Left lobe of liver (tissue), 2 donors: ENCODE measurements around the gene KLK8. TPM values are rescaled to one million over a fixed set of nuclear protein-coding genes. Genes with fewer than 3 reads are reported as not detected.

Experiments used
- ATAC-seq: fragments of 200-7000 bp; cut with Tn5 transposase; one replicate; pipeline ENCODE4 v1.9.1; 2020; ENCODE audit warnings: mild to moderate bottlenecking, moderate library complexity
- DNase-seq: peaks from one replicate; pipeline ENCODE4 v3.0.0-alpha.2; 2020; ENCODE audit warnings: low spot score
- total RNA-seq: library from RNA; stranded (reverse); gene quantifications from one replicate; pipeline ENCODE4 v1.2.1, GENCODE V29; 2021
- donor health status: DM: no; HTN: no; CAD: no; lungs with moderate emphysema.
- donor health status: DM: no; HTN: yes; CAD: no.

KLK8 gene
- total RNA-seq, 1 donor from 2014 or later, result not detected

DNA sequence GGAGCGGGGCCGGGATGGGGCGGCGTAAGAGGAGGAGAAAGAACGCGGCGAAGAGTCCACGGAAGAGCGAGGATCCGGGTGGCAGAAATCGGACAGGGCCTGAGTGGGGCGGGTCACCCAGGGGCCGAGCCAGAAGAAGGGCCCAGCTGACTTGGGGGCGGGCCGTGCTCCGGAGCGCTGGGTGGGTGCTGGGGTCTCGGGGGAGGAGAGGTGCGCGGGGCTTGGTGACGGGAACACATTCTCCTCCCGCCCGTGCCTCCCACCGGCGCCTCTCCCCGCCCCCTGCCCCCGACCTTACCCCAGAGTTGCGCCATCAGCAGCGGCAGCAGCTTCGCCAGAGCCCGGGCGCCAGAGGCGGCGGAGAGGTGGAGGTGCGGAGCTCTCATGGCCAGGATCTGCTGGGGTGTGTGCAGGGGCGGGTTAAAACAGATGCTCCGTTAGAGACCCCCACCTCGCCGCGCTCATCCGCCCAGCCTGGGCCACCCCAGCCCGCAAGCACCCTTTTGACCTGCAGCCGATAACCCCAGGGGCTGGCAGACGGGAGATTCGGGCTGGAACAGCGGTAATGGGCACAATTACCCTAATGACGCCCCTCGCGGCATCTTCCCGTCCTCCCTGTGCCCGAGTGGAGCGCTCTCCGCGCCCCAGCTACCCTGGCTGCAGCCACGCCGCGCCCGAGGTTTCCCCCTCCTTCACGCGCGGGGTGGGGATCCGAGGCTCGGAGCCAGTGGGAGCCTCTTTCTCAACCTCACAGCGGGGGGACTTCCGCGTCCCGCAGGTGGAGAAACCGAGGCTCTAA is 17.5 kb upstream of the KLK8 start:
- peak; percentile 37 for ATAC-seq
- DNase-seq, result no peak

DNA sequence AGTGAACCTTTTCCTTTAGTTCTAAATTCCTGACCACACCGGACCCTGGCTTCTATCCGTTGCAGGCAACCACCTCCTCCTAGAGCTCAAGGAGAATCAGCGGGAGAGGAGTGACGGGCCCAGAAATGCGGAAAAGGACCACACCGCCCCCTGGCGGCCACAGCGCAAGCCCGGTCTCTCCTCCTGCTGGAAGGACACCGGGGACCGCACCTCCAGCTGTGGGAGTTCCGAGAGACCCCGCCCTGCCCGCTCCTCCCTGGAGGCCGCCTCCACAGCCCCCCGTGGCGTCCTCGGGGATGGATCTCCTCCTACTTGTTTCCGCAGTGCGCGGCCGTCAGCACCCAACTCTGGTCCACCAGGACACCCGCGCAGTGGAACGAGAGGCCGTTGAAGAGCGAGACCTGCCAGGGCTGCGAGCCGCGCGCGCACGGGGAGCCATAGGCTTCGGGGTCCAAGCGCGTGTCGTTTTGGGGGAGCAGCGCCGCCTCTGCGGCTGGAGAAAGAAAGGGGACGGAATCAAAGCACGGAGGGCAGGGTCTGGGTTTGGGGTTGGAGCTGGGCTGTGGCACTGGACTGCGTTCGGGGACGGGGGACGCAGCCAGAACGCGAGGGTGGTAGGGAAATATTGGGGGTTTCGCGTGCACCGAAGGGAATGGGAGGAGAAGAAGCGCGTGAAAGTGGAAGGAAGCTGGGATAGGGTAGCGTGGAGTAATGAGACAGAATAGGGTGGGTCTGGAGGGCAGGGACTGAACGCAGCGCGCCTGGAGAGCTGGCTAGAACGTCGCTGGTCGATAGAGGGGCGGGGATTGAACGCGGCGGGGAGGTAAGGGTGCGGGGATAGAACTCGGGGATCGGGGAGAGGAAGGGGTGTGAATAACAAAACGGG is 15.6 kb upstream of the KLK8 start:
- DNase-seq, result peak; percentile 55
- ATAC-seq, result peak; percentile 69

DNA sequence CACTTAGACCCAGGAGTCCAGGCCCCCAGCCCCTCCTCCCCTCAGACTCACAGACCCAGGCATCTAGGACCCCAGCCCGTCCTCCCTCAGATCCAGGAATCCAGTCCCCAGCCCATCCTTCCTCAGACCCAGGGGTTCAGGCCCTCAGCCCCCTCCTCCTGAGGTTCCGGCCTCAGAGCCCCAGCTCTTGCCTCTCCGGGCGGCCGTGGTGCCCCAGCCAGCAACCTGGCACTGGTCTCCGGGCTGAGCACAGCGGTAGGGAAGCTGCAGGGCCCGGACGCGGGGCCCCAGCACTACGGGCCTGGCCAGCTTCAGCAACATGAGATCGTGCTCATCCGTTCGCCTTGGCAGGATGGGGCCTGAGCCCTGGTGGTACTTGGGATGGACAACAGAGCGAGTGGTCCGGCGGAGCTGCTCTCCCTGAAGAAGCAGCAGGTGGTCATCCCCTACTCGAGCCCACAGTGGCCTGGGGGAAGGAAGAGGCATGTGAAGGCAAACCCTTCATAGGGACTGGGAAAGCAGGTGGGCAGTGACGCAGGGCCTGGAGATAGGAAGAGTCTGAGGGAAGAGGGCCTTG is 14.4 kb upstream of the KLK8 start:
- no peak for DNase-seq
- ATAC-seq, result no peak

DNA sequence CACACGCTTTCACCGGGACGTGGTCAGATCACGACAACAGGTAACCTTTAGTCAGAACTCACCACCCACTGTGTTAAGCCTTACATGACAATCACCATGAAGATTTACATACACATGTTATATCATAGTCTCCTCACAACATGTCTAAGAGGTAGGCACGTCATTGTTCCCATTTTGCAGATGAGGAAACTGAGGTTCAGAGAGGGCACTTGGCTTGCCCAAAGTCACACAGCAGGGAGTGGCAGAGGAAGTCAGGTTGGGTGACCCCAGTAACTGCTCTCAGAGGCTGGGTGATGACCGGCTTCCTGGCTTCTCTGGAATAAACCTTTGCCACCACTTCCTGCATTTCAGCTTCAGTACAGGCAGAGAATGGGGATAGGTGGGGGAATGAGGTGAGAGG is 12.8 kb upstream of the KLK8 start:
- DNase-seq (no peak), ATAC-seq (no peak)

DNA sequence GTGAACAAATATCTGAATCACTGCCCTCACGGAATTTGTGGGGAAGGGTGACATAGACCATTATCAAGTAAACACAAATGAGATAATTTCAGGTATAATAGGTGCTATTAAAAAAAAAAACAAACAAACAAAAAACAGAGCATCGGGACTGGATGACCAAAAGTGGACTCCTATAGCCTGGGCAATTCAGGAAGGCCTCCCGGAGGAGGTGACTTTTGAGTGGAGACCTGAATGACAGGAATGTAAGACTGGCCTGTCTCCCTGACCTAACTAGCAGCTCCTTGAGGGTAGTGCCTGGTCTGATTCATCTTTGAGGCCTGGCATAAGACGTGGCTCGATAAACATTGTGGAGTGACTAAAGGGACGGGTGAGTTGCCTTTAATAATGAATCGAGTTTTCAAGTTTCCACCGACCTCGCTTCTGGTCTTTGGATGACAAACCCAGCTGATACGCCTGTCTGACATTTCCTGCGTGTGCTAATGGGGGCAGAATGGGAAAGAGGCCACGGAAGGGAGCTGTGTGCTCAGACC is 11.3 kb upstream of the KLK8 start:
- DNase-seq (no peak), ATAC-seq (no peak)

DNA sequence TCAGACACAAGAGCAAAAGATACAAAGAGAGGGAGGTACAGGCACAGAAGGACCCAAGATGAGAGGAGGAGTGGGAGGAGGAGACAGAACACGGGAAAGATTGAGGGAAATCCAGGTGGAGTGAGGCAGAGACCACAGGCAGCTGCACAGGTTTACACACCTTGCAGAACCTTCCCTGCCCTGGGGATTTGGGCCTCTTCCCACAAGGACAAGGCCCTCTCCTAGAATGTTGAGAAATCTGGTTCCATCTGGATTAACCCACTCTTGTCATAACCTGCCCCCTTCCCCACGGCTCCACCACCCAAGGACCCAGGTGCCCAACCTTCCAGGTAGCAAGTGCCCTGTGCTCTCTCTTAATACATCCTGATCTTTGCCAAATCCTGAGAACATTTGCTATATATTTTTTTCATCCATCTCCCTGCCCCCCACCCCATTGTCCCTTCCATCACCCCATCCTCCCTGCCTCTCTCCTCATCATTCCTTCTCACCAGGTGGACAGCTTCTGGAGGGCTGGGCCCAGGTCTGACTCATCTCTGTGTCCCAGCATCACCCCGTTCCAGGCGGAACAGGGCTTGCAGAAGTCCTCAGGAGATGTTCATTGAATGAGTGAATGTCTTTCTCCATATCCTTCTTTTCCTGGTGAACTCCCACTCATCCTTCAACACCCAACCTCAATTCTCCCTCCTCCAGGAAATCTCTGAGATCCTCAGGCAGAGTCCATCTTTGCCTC is 8.8 kb upstream of the KLK8 start:
- no peak for DNase-seq
- ATAC-seq, result no peak

DNA sequence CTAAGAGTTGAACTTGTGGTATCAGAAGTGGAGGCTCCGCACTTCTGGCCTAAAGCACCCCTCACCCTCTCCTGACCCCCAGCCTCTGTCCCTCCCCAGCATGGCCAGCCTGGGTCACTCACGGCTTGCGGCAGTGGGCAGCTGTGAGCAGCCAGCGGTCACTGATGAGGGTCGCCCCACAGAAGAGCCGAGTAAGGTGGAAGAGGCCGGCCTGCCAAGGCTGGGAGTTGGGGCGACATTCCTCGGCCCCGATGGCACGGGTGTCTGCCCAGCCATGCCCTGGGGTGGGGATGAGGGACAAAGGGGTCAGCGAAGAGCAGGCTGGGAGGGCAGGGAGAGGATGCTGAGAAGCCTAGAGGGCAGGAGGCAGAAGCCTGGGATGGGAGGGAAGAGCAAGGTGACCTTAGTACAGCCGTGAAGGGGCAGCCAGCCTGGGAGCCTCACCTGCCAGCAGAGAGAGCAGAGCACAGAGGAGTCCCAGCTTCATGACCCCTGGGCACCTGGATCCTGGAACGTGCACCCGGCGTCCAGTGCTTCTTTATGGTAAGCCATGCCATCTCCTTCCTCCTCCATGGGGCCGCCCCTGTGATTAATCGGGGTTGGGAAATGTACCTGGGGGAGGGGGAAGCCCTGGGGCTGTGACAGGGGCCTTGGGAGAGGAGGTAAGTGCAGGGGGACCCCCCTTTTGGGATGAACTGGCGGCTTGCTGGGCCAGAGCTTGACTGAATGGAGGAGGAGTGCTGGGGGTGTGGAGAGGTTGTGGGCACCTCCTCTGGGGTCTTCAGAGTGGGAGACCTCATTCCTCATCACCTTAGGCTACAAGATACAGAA is 7.9 kb upstream of the KLK8 start:
- DNase-seq, result no peak
- ATAC-seq, result no peak

DNA sequence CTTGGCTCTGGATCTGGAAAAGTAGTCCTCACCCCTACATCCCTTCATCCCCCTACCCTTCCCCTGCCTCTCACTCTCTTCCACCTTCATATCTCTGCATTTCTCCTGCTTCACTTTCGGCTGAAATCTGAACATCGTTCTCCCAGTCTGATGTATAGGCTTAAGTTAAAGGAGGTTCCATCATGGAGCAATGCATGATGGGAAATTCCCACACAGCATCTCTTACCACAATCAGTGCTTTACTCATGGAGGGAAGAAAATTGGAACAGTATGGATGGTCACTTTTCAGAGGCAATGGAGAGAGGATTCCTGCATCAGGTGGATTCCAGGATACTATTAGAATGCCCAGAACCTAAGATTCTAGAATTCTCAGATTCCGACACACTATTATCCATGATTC is 6.1 kb upstream of the KLK8 start:
- DNase-seq (no peak), ATAC-seq (no peak)

DNA sequence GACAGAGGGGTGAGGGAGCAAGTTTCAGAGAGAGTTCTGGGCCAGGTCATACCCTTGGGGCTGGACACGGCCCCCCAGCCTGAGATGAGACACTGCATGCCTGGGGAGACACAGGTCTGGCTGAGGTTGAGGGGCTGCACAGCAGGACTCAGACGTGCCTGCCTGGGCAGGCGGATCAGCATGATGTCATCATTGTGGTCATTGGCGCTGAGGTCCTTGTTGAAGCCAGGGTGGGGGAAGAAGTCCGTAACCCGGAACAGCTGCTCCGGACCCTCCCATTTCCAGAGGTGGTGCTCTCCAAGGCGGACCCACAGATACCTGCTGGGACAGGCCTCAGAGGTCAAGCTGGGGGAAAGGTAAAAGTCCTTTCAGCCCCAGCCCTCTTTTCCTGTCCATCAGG is 5.0 kb upstream of the KLK8 start:
- DNase-seq (no peak), ATAC-seq (no peak)

DNA sequence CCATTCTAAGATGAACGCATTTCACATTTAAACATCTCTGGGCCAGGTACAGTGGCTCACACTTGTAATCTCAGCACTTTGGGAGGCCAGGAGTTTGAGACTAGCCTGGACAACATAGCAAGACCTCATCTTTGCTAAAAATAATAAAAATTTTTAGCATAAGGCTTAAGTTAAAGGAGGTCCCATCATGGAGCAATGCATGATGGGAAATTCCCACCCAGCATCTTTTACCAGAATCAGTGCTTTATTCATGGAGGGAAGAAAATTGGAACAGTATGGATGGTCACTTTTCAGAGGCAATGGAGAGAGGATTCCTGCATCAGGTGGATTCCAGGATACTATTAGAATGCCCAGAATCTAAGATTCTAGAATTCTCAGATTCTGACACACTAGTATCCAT is 3.8 kb upstream of the KLK8 start:
- ATAC-seq, result no peak

DNA sequence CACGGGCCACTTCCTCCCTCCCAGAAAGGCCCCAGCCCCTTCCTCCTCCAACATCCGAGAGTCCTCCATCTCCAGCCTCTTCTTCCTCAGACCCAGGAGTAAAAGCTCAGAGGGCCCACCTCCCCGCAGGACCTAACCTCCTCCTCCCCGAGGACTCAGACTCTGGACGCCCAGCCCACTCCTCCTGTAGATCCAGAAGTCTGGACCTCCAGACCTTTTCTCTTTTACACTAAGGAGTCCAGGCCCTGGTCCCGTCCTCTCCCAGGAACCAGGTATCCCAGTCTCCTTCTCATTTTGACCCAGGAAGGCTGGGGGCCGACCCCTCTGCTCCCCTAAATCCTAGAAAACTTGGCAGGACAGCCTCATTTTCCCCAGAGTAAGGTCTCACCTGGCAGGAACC is 1.9 kb upstream of the KLK8 start:
- DNase-seq (no peak), ATAC-seq (no peak)

More for the DNA sequence above, 3.8 kb upstream of the KLK8 start:
- DNase-seq, result no peak

DNA sequence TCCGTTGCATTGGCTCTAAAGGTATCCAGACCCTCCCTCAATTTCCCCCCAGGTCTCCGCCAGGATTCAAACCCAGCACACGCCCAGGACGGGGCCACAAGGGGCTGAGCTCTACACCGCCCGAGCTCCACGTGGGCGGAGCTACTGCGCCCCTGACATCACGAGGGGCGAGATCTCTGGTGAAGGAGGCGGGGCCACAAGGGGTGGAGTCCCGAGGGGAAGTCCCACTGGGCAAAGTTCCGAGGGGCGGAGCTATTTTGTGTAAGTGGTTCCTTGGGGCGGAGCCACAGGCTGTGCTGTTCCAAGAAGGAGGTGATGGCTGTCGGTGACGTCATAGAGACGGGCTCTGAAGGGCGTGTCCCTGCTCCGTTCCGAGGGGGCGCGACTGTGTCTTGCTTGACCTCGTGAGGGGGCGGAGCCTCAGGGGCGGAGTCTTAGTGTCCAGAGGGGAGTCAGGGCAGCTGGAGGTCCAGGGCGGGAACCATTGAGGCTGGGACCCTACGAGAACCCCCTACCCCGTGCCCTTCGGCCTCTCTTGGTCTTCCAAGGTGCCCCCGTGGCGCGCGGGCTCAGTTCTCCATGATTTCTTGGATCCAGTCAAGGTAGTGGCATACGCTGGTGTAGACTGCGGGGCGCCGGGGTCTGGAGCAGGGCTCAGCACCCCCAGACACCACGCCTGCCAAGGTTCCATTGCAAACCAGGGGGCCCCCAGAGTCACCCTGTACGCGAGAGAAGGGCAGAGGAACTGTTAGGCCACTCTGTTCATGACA is 1.3 kb upstream of the KLK8 start:
- DNase-seq, result no peak
- no peak for ATAC-seq

DNA sequence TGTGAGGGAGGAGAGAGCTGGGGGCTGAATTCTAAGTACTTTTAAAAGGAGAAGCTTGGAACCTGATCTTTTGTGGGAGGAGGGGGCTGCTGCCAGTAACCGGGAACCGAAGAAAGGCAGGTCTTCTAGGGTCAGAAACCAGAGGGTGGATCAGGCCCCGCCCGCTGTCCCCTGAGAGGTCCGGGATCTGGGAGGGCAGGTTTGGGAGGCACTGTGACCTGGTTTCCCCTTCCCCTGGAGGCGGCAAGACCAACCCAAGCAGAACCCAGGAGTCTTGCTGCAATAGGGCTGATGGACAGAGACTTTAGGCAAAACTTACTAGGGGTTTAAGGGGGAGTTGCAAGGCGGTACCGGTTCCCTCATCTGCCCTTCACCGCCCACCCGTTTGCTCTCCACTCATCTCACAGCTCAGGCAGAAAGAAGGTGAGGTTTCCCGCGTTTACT is 707 bp upstream of the KLK8 start:
- ATAC-seq (no peak), DNase-seq (no peak)

DNA sequence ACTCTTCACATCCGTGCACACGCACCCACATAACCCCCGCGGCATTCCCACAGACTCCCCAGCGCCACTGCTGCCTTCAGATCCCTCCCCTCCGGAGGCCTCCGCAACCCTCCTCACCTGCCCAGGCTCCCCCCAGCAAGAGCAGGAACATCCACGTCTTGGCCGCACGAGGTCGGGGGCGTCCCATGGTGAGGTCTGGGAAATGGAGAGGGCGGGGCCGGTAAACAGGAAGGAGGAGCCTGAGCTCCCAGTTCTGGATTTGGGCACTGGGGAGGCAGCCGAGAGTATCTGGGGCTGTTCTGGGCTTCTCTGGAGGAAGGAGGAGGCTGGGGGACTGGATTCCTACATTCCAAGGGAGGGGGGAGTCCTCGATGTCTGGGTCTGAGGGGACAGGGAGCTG is 423 bp downstream of the KLK8 start:
- no peak for DNase-seq
- no peak for ATAC-seq

DNA sequence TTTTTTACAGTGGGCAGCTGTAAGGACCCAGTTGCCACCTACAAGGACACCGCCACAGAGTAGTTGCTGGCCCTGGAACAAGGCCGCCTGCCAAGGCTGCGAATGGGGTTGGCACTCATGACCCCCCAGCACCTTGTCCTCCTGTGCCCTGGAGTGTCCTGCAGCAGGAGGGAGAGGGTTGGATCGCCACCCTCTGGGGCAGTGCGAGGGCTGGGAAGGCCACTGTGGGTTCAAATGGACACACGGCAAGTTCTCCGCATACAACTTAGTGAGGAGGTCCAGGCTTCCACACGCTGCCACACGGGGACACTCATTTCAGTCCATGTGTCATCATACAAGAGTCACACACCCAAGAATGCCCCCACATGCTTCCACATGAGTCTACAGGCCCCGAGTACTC is 978 bp downstream of the KLK8 start:
- no peak for DNase-seq
- ATAC-seq, result no peak

DNA sequence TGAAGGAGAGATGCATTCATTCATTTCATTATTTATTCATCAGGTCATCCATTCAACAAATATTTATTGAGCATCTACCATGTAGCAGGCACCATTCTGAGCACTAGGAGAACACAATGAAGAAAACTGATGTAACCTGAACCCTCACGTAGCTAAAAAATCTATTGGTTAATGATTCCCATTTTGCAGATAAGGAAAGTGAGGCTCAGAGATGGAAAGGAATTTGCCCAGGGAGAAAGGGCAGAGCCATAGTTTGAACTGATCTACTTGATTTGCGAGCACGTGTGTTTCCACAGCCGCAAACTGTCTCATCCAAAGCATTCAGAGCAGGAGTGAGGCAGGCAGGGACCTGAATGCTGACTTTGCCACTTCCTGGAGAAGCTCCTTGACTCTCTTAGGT is 2.7 kb downstream of the KLK8 start:
- no peak for ATAC-seq
- DNase-seq, result no peak

DNA sequence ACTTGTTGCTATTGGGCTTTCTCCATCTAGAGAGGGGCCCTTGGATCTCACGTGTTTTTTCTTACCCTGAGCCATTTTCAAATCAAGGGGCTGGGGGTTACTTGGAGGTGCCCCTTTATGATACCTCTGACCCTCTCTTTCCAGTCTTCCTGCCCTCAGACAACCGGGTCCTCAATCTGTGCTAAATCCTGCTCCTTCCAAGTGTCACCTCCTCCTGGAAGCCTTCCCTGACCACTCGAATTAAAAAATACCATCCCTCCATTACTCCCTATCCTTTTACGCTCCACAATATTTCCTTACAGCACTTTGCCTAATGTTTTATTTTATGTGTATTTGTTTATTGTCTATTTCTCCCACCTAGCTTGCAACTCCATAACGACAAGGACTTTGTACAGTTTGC is 3.3 kb downstream of the KLK8 start:
- DNase-seq, result no peak

DNA sequence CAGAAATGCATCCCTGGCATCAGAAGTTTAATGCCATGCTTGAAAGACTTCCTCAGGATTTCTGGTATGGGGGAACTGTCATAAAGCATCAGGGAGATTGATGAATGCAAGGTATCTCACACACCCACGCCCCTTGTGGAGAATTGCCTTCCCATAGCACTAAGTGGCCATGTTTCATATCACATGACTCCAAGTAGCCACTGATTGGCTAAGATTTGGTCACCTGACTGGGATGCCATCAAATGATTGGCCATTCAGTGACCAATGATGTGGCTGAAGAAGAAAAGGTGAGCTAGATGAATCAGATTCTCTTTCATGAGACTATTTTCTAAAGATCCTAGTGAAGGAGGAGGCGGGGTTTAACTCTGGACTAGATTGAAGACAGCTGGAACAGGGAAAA is 7.3 kb downstream of the KLK8 start:
- ATAC-seq (no peak), DNase-seq (no peak)

More for the DNA sequence above, 3.3 kb downstream of the KLK8 start:
- ATAC-seq, result no peak

DNA sequence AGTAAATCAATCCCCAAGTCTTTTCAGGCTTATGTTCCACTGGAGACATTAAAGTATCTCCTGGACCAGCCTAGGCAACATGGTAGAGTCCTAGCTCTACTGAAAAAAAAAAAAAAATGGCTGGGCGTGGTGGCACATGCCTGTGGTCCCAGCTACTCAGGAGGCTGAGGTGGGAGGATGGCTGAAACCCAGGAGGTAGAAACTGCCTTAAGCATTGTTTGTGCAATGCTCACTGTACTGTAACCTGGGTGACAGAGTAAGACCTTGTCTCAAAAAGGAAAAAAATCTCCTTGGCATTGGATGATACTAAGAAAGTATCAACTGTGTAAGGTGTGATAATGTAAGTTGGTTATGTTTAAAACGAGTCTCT is 8.8 kb downstream of the KLK8 start:
- ATAC-seq, result no peak
- no peak for DNase-seq
